K562 (cell line): Measurements from ENCODE around the gene HAP1. TPM values are rescaled to one million over a fixed set of nuclear protein-coding genes. Genes with fewer than 3 reads are reported as not detected.

Source experiments
- CLOCK ChIP-seq: fragments of 250-450 bp; sonication (Bioruptor Pico); IDR thresholded peaks from 2 replicates; pipeline ENCODE4 v1.4.0; 2020; ENCODE audit warnings: mild to moderate bottlenecking, moderate library complexity, borderline replicate concordance
- IRF2 ChIP-seq: sonication (generic); formaldehyde crosslinking; IDR thresholded peaks from 2 replicates; pipeline ENCODE4 v1.8.1; 2022; ENCODE audit warnings: mild to moderate bottlenecking, missing genetic modification reagents
- MYC ChIP-seq, 2 experiments: fragments of 250-450 bp in 1 of 2; sonication (Bioruptor Pico) in 1 of 2; IDR thresholded peaks; 2 replicates each; pipeline versions ENCODE4 v1.5.1 to v1.6.1; 2012 to 2021; ENCODE audit warnings: low read depth in 2 of 2, borderline replicate concordance in 1 of 2, improper control_type of control experiment in 1 of 2, low read length in 1 of 2, mild to moderate bottlenecking in 1 of 2, moderate library complexity in 1 of 2
- PTBP1 ChIP-seq: fragments of 200-400 bp; formaldehyde crosslinking; IDR thresholded peaks from 2 replicates; pipeline ENCODE4 v1.6.1; 2017; ENCODE audit warnings: low read depth, low read length
- RERE ChIP-seq: sonication (generic); formaldehyde crosslinking; IDR thresholded peaks from 2 replicates; pipeline ENCODE4 v1.8.0; 2023; ENCODE audit warnings: missing genetic modification reagents, mild to moderate bottlenecking, borderline replicate concordance
- SRSF3 ChIP-seq: fragments of 200-400 bp; formaldehyde crosslinking; IDR thresholded peaks from 2 replicates; pipeline ENCODE4 v1.6.1; 2016; ENCODE audit warnings: mild to moderate bottlenecking, low read length, moderate library complexity; ENCODE audit not compliant: insufficient read depth
- WHSC1 ChIP-seq: IDR thresholded peaks from one replicate; pipeline ENCODE4 v1.6.1; 2012; ENCODE audit warnings: low read length, control low read depth, inconsistent platforms
- ZNF395 ChIP-seq: fragments of 200-800 bp; sonication (Bioruptor generic); IDR thresholded peaks from 2 replicates; pipeline ENCODE4 v1.6.1; 2017; ENCODE audit warnings: missing genetic modification characterization, missing compliant biosample characterization
- ZNF518B ChIP-seq: fragments of 250-450 bp; sonication (Bioruptor Pico); IDR thresholded peaks from 2 replicates; pipeline ENCODE4 v1.5.0; 2021; ENCODE audit warnings: mild to moderate bottlenecking, moderate library complexity
- polyA plus RNA-seq, 8 experiments: library from polyadenylated mRNA; depleted of rRNA in 4 of 8; stranded (reverse) in 5 of 8; unstranded in 3 of 8; fragments of >200 nt; fragmentation: Nextera tagmentation in 2 of 8; fragmentation: Illumina TruSeq in 1 of 8; extraction: Ambion mirVana in 2 of 8; extraction: Trizol in 1 of 8; gene quantifications; 2 replicates each; pipeline versions ENCODE4 v1.2.1 to v1.2.3, GENCODE V29; 2011 to 2014; ENCODE audit warnings: inconsistent platforms in 1 of 8, missing spikeins in 1 of 8
- total RNA-seq, 7 experiments: library from RNA; depleted of rRNA in 6 of 7; stranded (reverse); fragments of >200 nt in 6 of 7; fragmentation: Illumina TruSeq in 2 of 7; extraction: Trizol in 2 of 7; gene quantifications; 2 replicates each; pipeline versions ENCODE4 v1.2.1 to v1.2.3, GENCODE V29; 2011 to 2021; ENCODE audit warnings: low replicate concordance in 1 of 7
- TF ChIP-seq, protein P1 (sequence below): sonication (generic); formaldehyde crosslinking; IDR thresholded peaks from 2 replicates; pipeline ENCODE4 v1.8.0; 2022; ENCODE audit warnings: mild to moderate bottlenecking, missing genetic modification reagents

HAP1 gene
- total and polyA plus RNA-seq, 9 of the 15 experiments (the other 6 are each of a cell fraction or from before 2014, with no cell fraction given) = under 0.01 to 0.09 (median 0.04) TPM; not detected in 6

DNA sequence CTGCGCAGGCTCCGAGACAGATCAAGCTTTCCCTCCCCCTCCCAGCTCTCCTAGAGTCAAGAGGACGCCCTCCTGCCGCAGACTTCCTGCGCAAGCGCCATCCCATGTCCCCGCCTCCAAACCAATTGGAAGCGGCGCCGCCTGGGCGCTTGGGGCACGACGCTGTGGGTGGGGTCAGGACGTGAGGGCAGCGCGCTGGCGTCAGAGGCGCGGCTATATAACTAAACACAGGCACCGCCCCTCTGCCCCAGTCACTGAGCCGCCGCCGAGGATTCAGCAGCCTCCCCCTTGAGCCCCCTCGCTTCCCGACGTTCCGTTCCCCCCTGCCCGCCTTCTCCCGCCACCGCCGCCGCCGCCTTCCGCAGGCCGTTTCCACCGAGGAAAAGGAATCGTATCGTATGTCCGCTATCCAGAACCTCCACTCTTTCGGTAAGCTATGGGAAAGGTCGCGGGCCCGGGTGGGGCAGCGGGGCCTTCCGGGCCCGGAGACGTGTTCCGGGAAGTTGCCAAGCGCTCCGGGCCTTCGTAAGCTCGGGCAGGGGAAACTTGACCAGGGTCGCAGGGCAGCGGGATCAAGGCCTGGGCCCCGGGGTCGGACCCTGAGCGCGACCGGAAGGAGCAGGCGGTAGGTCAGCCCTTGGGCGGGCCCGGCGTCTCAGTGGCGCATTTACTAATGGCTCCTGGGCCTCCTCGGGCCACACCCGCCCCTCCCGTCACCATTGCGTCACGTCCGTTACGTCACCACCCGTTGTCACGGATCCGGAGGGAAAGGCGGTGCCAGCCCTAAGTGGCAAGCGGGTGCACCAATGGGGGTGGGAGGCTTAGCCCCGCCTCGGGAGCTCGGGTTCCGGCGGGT, 45.6 kb downstream of the HAP1 start, which contains the start of gene EIF1 (continued):
- TF ChIP-seq MYC (IDR thresholded peaks at IDR 0.05; ENCODE audit: low read depth, low read length) = no peak
- peak; percentile 87; the same call in 1 of the 2 replicates for TF ChIP-seq MYC (CRISPR knock-in tag; IDR thresholded peaks at IDR 0.05; ENCODE audit: borderline replicate concordance, low read depth)
- TF ChIP-seq SRSF3 = peak; percentile 99
- no peak for TF ChIP-seq PTBP1
- TF ChIP-seq CLOCK (CRISPR knock-in tag) = 0 out of 2 replicates have a peak, but pooled peaks have one; percentile 38
- TF ChIP-seq RERE (CRISPR knock-in tag) = 0 out of 2 replicates have a peak, but pooled peaks have one; percentile 65
- no peak for TF ChIP-seq ZNF518B
- no peak; the same call in 1 of the 2 replicates for TF ChIP-seq ZNF395 (CRISPR knock-in tag)
- TF ChIP-seq WHSC1 = no peak
- no peak for TF ChIP-seq IRF2
- TF ChIP-seq, protein P1, sequence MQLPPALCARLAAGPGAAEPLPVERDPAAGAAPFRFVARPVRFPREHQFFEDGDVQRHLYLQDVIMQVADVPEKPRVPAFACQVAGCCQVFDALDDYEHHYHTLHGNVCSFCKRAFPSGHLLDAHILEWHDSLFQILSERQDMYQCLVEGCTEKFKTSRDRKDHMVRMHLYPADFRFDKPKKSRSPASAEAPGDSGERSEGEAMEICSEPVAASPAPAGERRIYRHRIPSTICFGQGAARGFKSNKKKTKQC (CRISPR knock-in tag) = peak; percentile 89
